Activated T-helper 1 cell treated with anti-CD3 and anti-CD28 coated beads, Interleukin-12 subunit alpha, Interleukin-12 subunit beta, Interleukin-2, Interleukin-4 antibody, amounts not matched to agents 30 ng/mL and 10 ng/mL and 1 ng/mL, durations not matched to agents 14 hours and 24 hours and 36 hours (primary cell): ENCODE data around the gene PROSER2. TPM values are rescaled to one million over a fixed set of nuclear protein-coding genes. Genes with fewer than 3 reads are reported as not detected.
"Not testable (repeated sequence)": the region's sequence is repeated elsewhere in the genome, so short reads cannot be mapped to it uniquely, and the experiment has no call there.

Experiments
- DNase-seq: peaks from one replicate; pipeline ENCODE4 v3.0.0; 2021; ENCODE audit warnings: low spot score
- H3K27ac Mint-ChIP-seq: one replicate; pipeline ENCODE4 v1.8.0; 2021; ENCODE audit warnings: mild to moderate bottlenecking, mixed read lengths
- H3K27me3 Mint-ChIP-seq: one replicate; pipeline ENCODE4 v1.8.0; 2022; ENCODE audit warnings: mild to moderate bottlenecking, moderate library complexity, mixed read lengths; ENCODE audit not compliant: insufficient read depth
- H3K36me3 Mint-ChIP-seq: one replicate; pipeline ENCODE4 v1.8.0; 2021; ENCODE audit warnings: low read depth, mixed read lengths
- H3K4me1 Mint-ChIP-seq: one replicate; pipeline ENCODE4 v1.8.0; 2021; ENCODE audit warnings: low read depth, mixed read lengths
- H3K4me3 Mint-ChIP-seq: one replicate; pipeline ENCODE4 v1.8.0; 2021; ENCODE audit warnings: mild to moderate bottlenecking, moderate library complexity, mixed read lengths
- H3K9me3 Mint-ChIP-seq: one replicate; pipeline ENCODE4 v1.8.0; 2021; ENCODE audit warnings: mixed read lengths
- intact Hi-C: fragments of 100-400 bp; cut with micrococcal nuclease; formaldehyde crosslinking; loops from one replicate; pipeline ENCODE4 v1.15.1; 2024
- total RNA-seq: library from RNA; stranded (reverse); gene quantifications from 2 replicates; pipeline ENCODE4 v1.2.3, GENCODE V29; 2022

PROSER2 gene
- total RNA-seq, 1 donor from 2014 or later, result 0.39 TPM

DNA sequence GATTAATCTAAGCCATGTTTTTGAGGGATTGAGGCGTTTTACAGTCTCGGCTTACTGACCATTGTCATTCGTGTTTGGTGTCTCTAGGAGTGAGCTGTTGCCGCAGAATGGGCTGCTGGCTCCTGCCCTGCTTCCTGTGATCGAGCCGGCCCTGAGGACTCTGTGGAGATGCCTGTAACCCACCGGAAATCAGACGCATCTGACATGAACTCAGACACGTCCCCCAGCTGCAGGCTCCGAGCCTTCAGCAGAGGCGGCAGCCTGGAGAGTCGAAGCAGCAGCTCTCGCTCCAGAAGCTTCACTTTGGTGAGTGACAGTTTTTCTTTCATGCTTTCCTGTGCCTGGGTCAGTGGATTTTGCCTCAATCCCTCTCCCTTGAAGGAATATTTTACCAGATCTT lies 28.8 kb downstream of the PROSER2 start:
- intact Hi-C loops, result no loop called here
- H3K4me3 Mint-ChIP-seq, result no peak overlapping the region
- H3K36me3 Mint-ChIP-seq, result no peaks in the 10 kb centered on the region
- H3K27ac Mint-ChIP-seq, result no peak overlapping the region
- H3K9me3 Mint-ChIP-seq, result no peaks in the 10 kb centered on the region
- H3K27me3 Mint-ChIP-seq, result peaks cover 23% of the 10 kb centered on the region
- no peak for DNase-seq
- no peaks in the 10 kb centered on the region for H3K4me1 Mint-ChIP-seq

DNA sequence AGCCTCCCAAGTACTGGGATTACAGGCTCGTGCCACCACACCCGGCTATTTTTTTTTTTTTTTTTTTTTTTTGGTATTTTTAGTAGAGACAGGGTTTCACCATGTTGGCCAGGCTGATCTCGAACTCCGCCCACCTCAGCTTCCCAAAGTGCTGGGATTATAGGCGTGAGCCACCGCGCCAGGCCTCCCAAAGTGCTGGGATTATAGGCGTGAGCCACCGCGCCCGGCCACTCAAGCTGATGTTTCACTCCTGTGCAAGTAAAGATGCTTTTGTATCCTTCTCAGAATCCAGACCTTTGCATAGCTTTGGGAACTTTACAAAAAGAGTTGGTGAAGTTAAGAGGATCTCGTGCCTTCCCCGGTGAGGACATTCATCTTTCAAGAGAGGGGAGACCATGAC lies 29.5 kb downstream of the PROSER2 start:
- H3K9me3 Mint-ChIP-seq, H3K27ac Mint-ChIP-seq, H3K36me3 Mint-ChIP-seq, DNase-seq, intact Hi-C loops, H3K4me1 Mint-ChIP-seq, H3K4me3 Mint-ChIP-seq: not testable (repeated sequence)
- peaks cover 21% of the 10 kb centered on the region for H3K27me3 Mint-ChIP-seq

DNA sequence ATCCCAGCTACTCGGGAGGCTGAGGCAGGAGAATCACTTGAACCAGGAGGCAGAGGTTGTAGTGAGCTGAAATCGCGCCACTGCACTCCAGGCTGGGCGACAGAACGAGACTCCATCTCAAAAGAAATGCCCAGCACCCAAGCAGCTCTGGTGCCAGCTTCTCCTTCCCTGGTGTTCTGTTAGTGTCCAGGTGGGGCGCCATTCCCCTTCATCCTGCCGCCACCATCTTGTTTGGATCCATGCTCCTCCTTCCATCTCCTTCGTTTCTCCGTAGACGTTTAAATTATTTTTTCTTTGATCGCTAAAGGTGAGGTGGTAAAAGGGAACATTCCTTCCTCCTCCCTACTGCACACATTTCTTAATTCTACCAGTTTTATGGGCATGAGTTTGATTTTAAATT lies 30.3 kb downstream of the PROSER2 start:
- intact Hi-C loops, result no loop called here
- Mint-ChIP-seq H3K9me3 (no peaks in the 10 kb centered on the region), H3K36me3 (no peaks in the 10 kb centered on the region), H3K27me3 (peaks cover 21% of the 10 kb centered on the region), H3K4me3 (no peak overlapping the region), H3K4me1 (no peaks in the 10 kb centered on the region), H3K27ac (no peak overlapping the region)
- DNase-seq, result no peak

DNA sequence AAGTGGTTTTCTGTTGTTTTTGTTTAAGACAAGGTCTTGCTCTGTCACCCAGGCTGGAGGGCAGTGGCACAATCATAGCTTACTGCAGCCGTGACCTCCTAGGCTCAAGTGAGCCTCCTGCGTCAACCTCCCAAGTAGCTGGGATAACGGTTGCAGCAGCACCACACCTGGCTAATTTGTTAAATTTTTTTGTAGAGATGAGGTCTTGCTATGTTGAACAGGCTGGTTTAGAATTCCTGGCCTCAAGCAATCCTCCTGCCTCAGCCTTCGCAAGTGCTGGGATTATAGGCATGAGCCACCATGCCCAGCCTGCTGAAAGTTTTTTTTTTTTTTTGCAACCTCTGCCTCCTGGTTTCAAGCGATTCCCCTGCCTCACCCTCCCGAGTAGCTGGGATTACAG lies 31.1 kb downstream of the PROSER2 start:
- H3K27ac Mint-ChIP-seq, result no peak overlapping the region
- H3K36me3 Mint-ChIP-seq, result no peaks in the 10 kb centered on the region
- H3K4me1 Mint-ChIP-seq, result no peaks in the 10 kb centered on the region
- H3K4me3 Mint-ChIP-seq, result no peak overlapping the region
- H3K9me3 Mint-ChIP-seq, result no peaks in the 10 kb centered on the region
- intact Hi-C loops, result no loop called here
- peaks cover 25% of the 10 kb centered on the region for H3K27me3 Mint-ChIP-seq
- DNase-seq, result no peak

DNA sequence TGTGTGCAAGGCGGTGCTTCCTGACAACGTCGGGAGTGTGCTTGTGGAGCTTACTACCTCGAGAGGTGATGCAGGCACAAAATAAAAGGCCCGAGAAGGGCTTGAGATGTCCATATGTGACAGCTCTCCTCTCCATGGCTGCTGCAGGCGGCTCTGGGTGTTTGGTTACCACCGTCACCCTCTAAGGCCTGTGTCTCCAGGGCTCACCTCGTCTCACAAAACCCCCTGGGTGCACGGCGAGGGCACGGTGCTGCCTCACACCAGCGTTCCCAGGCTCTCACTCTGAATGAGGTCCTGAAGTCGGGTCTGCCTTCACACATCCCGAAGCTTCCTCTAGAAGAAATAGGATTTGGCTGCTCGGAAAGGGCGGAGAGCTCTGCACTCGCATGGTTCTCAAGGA lies 32.9 kb downstream of the PROSER2 start:
- DNase-seq, result no peak
- H3K36me3 Mint-ChIP-seq, result no peaks in the 10 kb centered on the region
- H3K4me3 Mint-ChIP-seq, result no peak overlapping the region
- no peak overlapping the region for H3K27ac Mint-ChIP-seq
- intact Hi-C loops, result no loop called here
- peaks cover 33% of the 10 kb centered on the region for H3K27me3 Mint-ChIP-seq
- no peaks in the 10 kb centered on the region for H3K4me1 Mint-ChIP-seq
- H3K9me3 Mint-ChIP-seq, result no peaks in the 10 kb centered on the region

DNA sequence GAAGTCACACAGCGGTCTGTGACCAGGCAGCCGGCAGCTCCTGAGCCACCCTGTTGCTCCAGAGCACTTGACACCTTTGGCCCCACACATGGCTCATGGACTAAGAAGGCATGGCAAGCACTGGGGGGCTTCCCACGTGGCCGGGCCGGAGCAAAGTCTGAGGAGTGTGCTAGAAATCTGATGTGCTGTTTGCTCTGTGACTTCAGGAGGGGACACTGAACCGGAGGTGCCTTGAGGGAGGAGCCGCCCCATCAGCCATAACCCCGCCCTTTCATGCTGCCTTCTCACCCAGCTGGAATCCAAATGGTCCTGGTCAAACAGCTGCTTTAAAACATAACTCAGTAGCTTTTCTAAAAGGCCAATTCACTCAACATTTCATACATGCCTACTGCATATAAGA lies 33.5 kb downstream of the PROSER2 start:
- Mint-ChIP-seq H3K4me3 (no peak overlapping the region), H3K27ac (no peak overlapping the region), H3K9me3 (no peaks in the 10 kb centered on the region), H3K27me3 (peaks cover 37% of the 10 kb centered on the region), H3K36me3 (no peaks in the 10 kb centered on the region), H3K4me1 (no peaks in the 10 kb centered on the region)
- intact Hi-C loops, result no loop called here
- no peak for DNase-seq

DNA sequence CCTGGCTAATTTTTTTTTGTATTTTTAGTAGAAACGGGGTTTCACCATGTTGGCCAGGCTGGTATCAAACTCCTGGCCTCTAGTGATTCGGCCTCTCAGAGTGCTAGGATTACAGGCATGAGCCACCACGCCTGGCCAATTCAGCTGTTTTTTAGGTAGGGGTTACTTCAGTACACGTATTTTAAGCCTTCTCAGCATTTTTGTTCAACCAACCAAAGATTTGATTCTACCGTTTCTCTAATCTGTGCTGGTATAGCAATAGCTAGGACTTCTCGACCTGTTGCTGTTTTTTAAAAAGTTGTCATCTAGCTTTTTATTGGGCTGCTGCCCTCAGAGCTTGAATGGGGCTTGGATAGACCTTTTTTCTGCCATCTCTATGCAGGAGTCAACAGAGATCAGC lies 34.9 kb downstream of the PROSER2 start:
- no peaks in the 10 kb centered on the region for H3K36me3 Mint-ChIP-seq
- no peak overlapping the region for H3K27ac Mint-ChIP-seq
- intact Hi-C loops, result no loop called here
- DNase-seq, result no peak
- H3K27me3 Mint-ChIP-seq, result peaks cover 49% of the 10 kb centered on the region
- no peak overlapping the region for H3K4me3 Mint-ChIP-seq
- H3K9me3 Mint-ChIP-seq, result no peaks in the 10 kb centered on the region
- peaks cover 6% of the 10 kb centered on the region for H3K4me1 Mint-ChIP-seq

DNA sequence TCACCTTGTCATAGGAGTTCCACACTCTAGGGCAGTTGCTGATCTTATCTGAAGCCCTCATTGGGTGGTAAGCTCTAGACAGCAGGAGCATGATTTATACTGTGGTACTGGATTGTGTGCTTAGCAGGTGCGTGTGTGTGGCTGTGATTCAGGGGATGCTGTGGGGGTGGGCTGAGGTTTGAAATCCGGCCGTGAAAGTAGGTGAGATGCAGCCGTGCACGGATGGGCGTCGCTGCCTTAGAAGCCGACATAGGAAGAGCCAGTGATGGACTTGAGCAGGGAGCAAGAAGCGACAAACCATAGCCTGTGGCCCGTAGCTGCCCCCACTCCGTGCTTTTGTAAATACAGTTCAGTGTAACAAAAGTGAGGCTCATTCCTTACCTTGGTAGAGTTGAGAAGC lies 38.2 kb downstream of the PROSER2 start:
- no peak for DNase-seq
- no peaks in the 10 kb centered on the region for H3K36me3 Mint-ChIP-seq
- no peak overlapping the region for H3K27ac Mint-ChIP-seq
- intact Hi-C loops, result no loop called here
- H3K9me3 Mint-ChIP-seq, result no peaks in the 10 kb centered on the region
- H3K27me3 Mint-ChIP-seq, result peaks cover 63% of the 10 kb centered on the region
- H3K4me3 Mint-ChIP-seq, result no peak overlapping the region
- peaks cover 20% of the 10 kb centered on the region for H3K4me1 Mint-ChIP-seq

DNA sequence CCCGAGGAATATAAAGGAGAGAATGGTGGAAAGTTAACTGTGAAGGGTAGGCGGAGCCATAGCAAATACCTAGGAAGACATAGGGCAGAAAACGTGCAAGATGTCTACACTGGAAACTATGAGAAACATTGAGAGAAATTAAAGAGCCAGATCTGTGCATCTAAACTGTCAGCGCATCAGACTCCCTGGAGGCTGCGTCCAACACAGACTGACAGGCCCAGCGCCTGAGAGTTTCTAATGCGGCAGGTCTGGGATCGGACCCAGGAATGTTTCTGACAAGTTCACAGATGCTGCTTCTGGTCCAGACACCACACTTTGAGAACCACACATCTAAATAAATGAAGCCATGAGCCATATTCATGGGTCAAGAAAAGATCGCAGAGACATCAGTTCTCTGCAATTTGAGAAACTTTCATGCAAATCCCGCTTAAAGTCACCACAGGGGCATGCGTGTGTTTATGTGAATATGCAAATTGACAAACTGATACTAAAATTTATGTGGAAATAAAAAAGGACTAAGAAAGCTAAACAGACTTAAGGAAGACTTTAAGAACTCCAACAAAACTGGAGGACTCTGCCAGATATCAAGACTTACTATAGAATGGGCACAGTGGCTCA lies 38.8 kb downstream of the PROSER2 start:
- DNase-seq, result no peak
- Mint-ChIP-seq H3K27me3 (peaks cover 63% of the 10 kb centered on the region), H3K9me3 (no peaks in the 10 kb centered on the region), H3K4me3 (no peak overlapping the region), H3K4me1 (peaks cover 20% of the 10 kb centered on the region), H3K27ac (no peak overlapping the region), H3K36me3 (no peaks in the 10 kb centered on the region)
- intact Hi-C loops, result loop anchor here (2.0 kb wide), 1 partner anchor 79 kb away; no protein-coding TSS in a partner anchor

DNA sequence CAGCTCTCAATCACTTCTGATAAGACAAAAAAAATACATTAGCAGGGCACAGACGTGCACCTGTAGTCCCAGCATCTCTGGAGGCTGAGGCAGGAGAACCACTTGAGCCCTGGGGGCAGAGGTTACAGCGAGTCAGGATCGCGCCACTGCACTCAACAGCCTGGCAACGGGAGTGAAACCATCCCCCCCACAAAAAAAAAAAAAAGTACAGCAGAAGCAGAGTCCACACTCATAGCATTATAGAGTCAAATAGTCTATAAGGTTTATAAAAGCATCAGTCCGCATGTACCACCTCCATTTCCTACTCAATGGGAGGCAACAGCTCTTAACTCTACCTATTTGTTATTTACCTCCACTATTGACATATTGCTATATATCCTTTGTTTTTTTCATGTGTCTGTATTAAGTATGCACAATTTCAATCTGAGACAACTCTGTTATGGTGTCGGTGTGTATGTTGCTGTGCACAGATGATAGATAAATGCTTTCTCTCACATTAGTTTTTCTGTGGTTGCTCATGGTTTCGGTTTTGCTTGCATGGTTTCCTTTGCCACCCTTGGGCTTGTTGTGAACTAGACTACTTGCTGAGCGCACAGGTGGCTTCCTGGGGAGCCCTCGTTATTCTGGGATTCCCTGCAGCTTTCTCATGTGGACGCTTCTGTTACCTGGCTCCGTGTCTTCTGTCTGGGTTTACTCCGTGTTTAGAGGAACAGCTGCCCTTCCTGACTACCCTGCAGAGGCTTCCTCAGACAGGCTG lies 40.4 kb downstream of the PROSER2 start:
- Mint-ChIP-seq H3K36me3 (no peaks in the 10 kb centered on the region), H3K4me1 (peaks cover 20% of the 10 kb centered on the region), H3K27ac (peak overlapping the region; percentile 52), H3K27me3 (peaks cover 70% of the 10 kb centered on the region), H3K9me3 (no peaks in the 10 kb centered on the region), H3K4me3 (peak overlapping the region; percentile 41)
- intact Hi-C loops, result loop anchor here (1.0 to 2.0 kb wide), 4 partner anchors 81 to 347 kb away; no protein-coding TSS in a partner anchor
- peak; percentile 74 for DNase-seq

DNA sequence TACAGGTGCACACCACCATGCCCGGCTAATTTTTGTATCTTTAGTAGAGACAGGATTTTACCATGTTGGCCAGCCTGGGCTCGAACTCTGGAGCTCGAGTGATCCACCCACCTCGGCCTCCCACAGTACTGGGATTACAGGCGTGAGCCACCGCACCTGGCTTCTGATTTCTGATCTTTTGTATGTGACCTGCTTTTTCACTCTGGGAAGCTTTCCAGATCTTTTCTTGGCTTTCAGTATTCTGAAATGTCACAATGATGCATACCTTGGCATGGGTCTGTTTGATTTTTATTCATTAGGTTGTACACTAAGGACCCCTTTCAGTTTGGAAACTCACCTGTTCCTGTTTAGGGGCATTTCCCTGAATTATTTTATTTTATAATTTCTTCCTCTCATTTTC lies 41.6 kb downstream of the PROSER2 start:
- Mint-ChIP-seq H3K4me3 (no peak overlapping the region), H3K4me1 (peaks cover 20% of the 10 kb centered on the region), H3K27me3 (peaks cover 63% of the 10 kb centered on the region), H3K27ac (no peak overlapping the region), H3K36me3 (no peaks in the 10 kb centered on the region), H3K9me3 (no peaks in the 10 kb centered on the region)
- no peak for DNase-seq
- intact Hi-C loops, result no loop called here

DNA sequence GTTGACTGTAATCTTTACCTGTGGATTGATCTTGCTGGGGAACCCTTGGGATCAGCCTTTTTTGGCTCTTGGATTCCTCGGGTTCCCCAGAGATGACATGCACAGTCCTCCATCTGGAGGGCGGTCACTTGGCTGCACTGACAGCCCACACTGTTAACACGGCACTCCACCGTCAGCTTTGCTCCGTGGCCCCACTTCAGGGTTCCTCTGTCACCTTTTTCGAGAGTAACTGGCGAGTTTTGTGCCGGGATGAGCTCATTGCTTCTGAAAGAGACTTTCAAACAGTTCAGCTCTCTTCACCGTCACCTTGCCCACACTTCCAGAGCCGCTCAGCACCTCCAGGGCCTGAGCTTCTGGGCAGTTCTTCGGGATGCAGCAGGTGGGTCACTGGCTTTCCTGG lies 42.4 kb downstream of the PROSER2 start:
- H3K9me3 Mint-ChIP-seq, result no peaks in the 10 kb centered on the region
- no peak overlapping the region for H3K27ac Mint-ChIP-seq
- H3K4me3 Mint-ChIP-seq, result no peak overlapping the region
- H3K27me3 Mint-ChIP-seq, result peaks cover 59% of the 10 kb centered on the region
- no peak for DNase-seq
- intact Hi-C loops, result no loop called here
- H3K36me3 Mint-ChIP-seq, result no peaks in the 10 kb centered on the region
- peaks cover 20% of the 10 kb centered on the region for H3K4me1 Mint-ChIP-seq

DNA sequence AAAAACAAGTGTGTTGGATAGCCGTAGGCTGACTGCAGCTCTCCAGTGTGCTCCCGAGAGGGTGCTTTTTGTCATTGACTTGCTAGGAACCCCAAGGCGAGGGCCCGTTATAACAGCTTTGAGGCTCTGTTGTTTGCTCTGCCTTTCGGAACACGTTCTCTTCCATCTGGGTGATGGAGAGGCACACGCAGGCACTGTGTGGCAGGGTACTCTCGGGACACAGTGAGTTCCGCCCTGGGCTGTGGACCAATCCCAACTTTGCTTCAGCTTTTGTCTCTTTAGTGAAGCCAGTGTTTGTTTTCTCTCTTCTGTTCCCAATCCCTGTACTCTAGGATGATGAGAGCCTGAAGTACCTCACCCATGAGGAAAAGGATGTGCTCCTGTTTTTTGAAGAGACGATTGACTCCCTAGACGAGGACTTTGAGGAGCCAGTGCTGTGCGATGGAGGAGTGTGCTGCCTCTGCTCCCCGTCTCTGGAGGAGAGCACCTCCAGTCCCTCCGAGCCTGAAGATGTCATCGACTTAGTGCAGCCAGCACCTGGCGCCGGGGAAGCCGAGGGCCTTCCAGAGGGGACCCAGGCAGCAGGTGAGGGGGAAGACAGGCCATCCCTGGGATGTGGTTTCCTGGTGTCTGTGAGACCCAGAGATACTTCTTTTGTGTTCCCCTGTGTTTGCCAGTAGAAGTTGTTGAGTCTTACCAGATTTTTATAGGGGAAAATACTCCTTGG lies 43.2 kb downstream of the PROSER2 start:
- intact Hi-C loops, result no loop called here
- Mint-ChIP-seq H3K4me1 (peaks cover 23% of the 10 kb centered on the region), H3K4me3 (no peak overlapping the region), H3K36me3 (no peaks in the 10 kb centered on the region), H3K9me3 (no peaks in the 10 kb centered on the region), H3K27me3 (peaks cover 59% of the 10 kb centered on the region), H3K27ac (no peak overlapping the region)
- no peak for DNase-seq
